ENCODE results near the gene ZNF423.
"Not testable (repeated sequence)": the region's sequence is repeated elsewhere in the genome, so short reads cannot be mapped to it uniquely, and the experiment has no call there.

DNA sequence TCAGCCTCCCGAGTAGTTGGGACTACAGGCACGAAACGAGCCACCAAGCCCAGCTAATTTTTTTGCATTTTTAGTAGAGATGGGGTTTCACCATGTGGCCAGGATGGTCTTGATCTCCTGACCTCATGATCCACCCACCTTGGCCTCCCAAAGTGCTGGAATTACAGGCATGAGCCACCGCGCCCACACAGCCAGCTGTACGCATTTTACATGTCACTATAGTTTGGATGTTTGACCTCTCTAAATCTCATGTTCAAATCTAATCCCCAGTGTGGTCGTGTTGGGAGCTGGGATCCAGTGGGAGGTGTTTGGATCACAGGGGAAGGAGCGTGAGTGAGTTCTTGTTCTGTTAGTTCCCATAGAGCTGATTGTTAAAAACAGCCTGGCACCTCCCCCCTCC, 293.0 kb downstream of the ZNF423 start:
- TF ChIP-seq, protein P1, sequence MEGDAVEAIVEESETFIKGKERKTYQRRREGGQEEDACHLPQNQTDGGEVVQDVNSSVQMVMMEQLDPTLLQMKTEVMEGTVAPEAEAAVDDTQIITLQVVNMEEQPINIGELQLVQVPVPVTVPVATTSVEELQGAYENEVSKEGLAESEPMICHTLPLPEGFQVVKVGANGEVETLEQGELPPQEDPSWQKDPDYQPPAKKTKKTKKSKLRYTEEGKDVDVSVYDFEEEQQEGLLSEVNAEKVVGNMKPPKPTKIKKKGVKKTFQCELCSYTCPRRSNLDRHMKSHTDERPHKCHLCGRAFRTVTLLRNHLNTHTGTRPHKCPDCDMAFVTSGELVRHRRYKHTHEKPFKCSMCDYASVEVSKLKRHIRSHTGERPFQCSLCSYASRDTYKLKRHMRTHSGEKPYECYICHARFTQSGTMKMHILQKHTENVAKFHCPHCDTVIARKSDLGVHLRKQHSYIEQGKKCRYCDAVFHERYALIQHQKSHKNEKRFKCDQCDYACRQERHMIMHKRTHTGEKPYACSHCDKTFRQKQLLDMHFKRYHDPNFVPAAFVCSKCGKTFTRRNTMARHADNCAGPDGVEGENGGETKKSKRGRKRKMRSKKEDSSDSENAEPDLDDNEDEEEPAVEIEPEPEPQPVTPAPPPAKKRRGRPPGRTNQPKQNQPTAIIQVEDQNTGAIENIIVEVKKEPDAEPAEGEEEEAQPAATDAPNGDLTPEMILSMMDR (IDR thresholded peaks at IDR 0.05) = not testable (repeated sequence)
- not testable (repeated sequence) for TF ChIP-seq POLR2A (IDR thresholded peaks at IDR 0.05)
